Measurements from ENCODE around the gene ATRIP. TPM values are rescaled to one million over a fixed set of nuclear protein-coding genes. Genes with fewer than 3 reads are reported as not detected.

The ATRIP gene
- total RNA-seq, 5 donors from 2014 or later (not counting 1 experiment from before 2014, with no cell fraction given), result 7.8 to 14.9 (median 12.8) TPM

Other genes starting within 250 kb of the ATRIP start
- gene CAMP, start 223.2 kb upstream of the ATRIP start, total RNA-seq, result not detected
- gene ZNF589, start 205.6 kb upstream of the ATRIP start, total RNA-seq, result 10 to 100 TPM; 34.4 to 47.6 (median 44.2) TPM
- 10 to 100 TPM; 15.2 to 38.0 (median 31.8) TPM for gene NME6, start 145.4 kb upstream of the ATRIP start, total RNA-seq
- gene SPINK8, start 113.1 kb upstream of the ATRIP start, total RNA-seq, result not detected
- gene FBXW12, start 74.5 kb upstream of the ATRIP start, total RNA-seq, result not detected
- gene PLXNB1, start 16.7 kb upstream of the ATRIP start, total RNA-seq, result 1 to 10 TPM; 2.5 to 6.9 (median 5.9) TPM
- gene CCDC51, start 6.6 kb upstream of the ATRIP start, total RNA-seq, result 1 to 10 TPM; 5.0 to 7.9 (median 6.4) TPM
- gene TMA7, start 6.5 kb upstream of the ATRIP start, total RNA-seq, result 100 to 1,000 TPM; 216 to 245 (median 229) TPM
- 100 to 1,000 TPM; 156 to 258 (median 217) TPM for gene SHISA5, start 57.4 kb downstream of the ATRIP start, total RNA-seq
- gene PFKFB4, start 110.1 kb downstream of the ATRIP start, total RNA-seq, result 1 to 10 TPM; 1.8 to 4.2 (median 2.4) TPM
- gene UCN2, start 117.0 kb downstream of the ATRIP start, total RNA-seq, result under 1 TPM in 1 of 5 donors, not detected in 4; 0.16 TPM
- 1 to 10 TPM in 3 of 5 donors, under 1 TPM in 2; 0.33 to 2.3 (median 1.3) TPM for gene COL7A1, start 148.6 kb downstream of the ATRIP start, total RNA-seq
- 100 to 1,000 TPM in 2 of 5 donors, 10 to 100 TPM in 3; 93.0 to 109 (median 98.4) TPM for gene UQCRC1, start 162.9 kb downstream of the ATRIP start, total RNA-seq
- gene TMEM89, start 175.0 kb downstream of the ATRIP start, total RNA-seq, result under 1 TPM in 1 of 5 donors, not detected in 4; 0.39 TPM
- 10 to 100 TPM; 16.2 to 36.4 (median 29.2) TPM for gene SLC26A6, start 188.7 kb downstream of the ATRIP start, total RNA-seq
- 1 to 10 TPM; 5.6 to 7.4 (median 6.2) TPM for gene CELSR3, start 216.1 kb downstream of the ATRIP start, total RNA-seq
- gene NCKIPSD, start 239.2 kb downstream of the ATRIP start, total RNA-seq, result 10 to 100 TPM; 17.4 to 23.4 (median 20.4) TPM